Heart right ventricle (tissue), 16 donors: ENCODE measurements around the gene R3HDM2. TPM values are rescaled to one million over a fixed set of nuclear protein-coding genes. Genes with fewer than 3 reads are reported as not detected.

Experiments
- ATAC-seq, 8 donors: fragments of 200-7000 bp; cut with Tn5 transposase; one replicate each; pipeline ENCODE4 v1.9.1; 2020; ENCODE audit warnings: mild to moderate bottlenecking in 8 of 8, moderate library complexity in 8 of 8, moderate number of reproducible peaks in 1 of 8
- DNase-seq, 2 donors: peaks; one replicate each; pipeline ENCODE4 v3.0.0-alpha.2; 2020
- H3K27ac ChIP-seq, 10 donors: fragments of 200-600 bp; sonication (generic) in 2 of 10; one replicate each; pipeline versions ENCODE4 v1.5.0 to v1.8.0; 2020 to 2022; ENCODE audit warnings: mild to moderate bottlenecking in 3 of 10
- H3K27me3 ChIP-seq, 7 donors: fragments of 200-600 bp; one replicate each; pipeline ENCODE4 v1.8.0; 2021 to 2022; ENCODE audit warnings: mild to moderate bottlenecking in 2 of 7
- H3K36me3 ChIP-seq, 9 donors: fragments of 200-600 bp; sonication (generic) in 1 of 9; one replicate each; pipeline versions ENCODE4 v1.5.0 to v1.8.0; 2020 to 2022; ENCODE audit warnings: mild to moderate bottlenecking in 2 of 9
- H3K4me1 ChIP-seq, 9 donors: fragments of 200-600 bp; sonication (generic) in 1 of 9; one replicate each; pipeline versions ENCODE4 v1.5.0 to v1.8.0; 2020 to 2022; ENCODE audit warnings: mild to moderate bottlenecking in 4 of 9
- H3K4me3 ChIP-seq, 10 donors: fragments of 200-600 bp; sonication (generic) in 2 of 10; one replicate each; pipeline versions ENCODE4 v1.5.0 to v1.8.0; 2020 to 2022; ENCODE audit warnings: mild to moderate bottlenecking in 7 of 10, moderate library complexity in 2 of 10
- H3K9me3 ChIP-seq, 11 donors: fragments of 200-600 bp in 10 of 11; sonication (generic) in 2 of 11; one replicate each; pipeline versions ENCODE4 v1.5.0 to v1.8.0; 2013 to 2022; ENCODE audit warnings: mild to moderate bottlenecking in 2 of 11, control low read depth in 1 of 11, moderate library complexity in 1 of 11
- WGBS, 2 donors: extraction: QIAGEN DNeasy Blood & Tissue Kit; methylation state at CpG; one replicate each; pipeline ENCODE4 v1.1.7; 2013; ENCODE audit warnings: inconsistent platforms in 1 of 2; 5-methylcytosine and 5-hydroxymethylcytosine counted together
- intact Hi-C, 10 donors: fragments of 100-400 bp; cut with DNase I; formaldehyde crosslinking; loops; one replicate each; pipeline versions ENCODE4 v1.11.1 to v1.14.2; 2022
- polyA plus RNA-seq, 2 donors: library from polyadenylated mRNA; stranded (reverse); fragments of 200-250 nt; gene quantifications; one replicate each; pipeline ENCODE4 v1.2.3, GENCODE V29; 2013
- total RNA-seq, 10 donors: library from RNA; stranded (reverse); fragmentation: NEBNext Ultra II Directional in 3 of 10; extraction: Animal tissue kit (Norgen Biotek cat#: 25700) in 3 of 10; gene quantifications; one replicate each; pipeline versions ENCODE4 v1.2.1 to v1.2.4, GENCODE V29; 2021 to 2023
- TF ChIP-seq, protein P1 (sequence below), 9 donors: fragments of 200-600 bp; sonication (generic) in 2 of 9; IDR thresholded peaks; one replicate each; pipeline versions ENCODE4 v1.5.0 to v1.8.0; 2021 to 2022; ENCODE audit warnings: antibody characterized with exemption in 9 of 9, mild to moderate bottlenecking in 5 of 9, moderate library complexity in 1 of 9
- donor health status: Arrhythmogenic right ventricular cardiomyopathy.
- donor health status: ischemic (EF 13 %, LVEDD 7.1; RV severe dilation, severe dysfunction).
- donor health status: healthy with polysubstance abuse.
- donor health status: DM: no; HTN: yes; CAD: no.
- donor health status: DM: no; HTN: no; CAD: no.
- donor health status: ischemic (EF 25% LVEDD 6.9; RV normal size, moderate dysfunction).
- donor health status: ischemic (EF 25% LVEDD 5.7; RV mildly dilated, moderate dysfunction).
- donor health status: healthy.
- donor health status: DM: yes; HTN: yes; CAD: no.
- donor health status: Ischemic cardiomyopathy.
- donor health status: ischemic (EF 35%, LVEDD 5.7; RV mildly dilated, moderate dysfunction).
- donor health status: nonischemic (EF 11% LVEDD 7.7; RV severe dilation, severe dysfunction).
- donor health status: DM: yes; HTN: yes; CAD: no.
- donor health status: PGD.
- donor health status: ischemic (EF 29% LVEDD 5.4; RV normal size, mild dysfunction).
- donor health status: nonischemic (EF 23%, LVEDD 6.1; RV moderate dilation, normal function).

Gene R3HDM2
- total and polyA plus RNA-seq, 12 donors = 15.5 to 107 (median 73.9) TPM

DNA sequence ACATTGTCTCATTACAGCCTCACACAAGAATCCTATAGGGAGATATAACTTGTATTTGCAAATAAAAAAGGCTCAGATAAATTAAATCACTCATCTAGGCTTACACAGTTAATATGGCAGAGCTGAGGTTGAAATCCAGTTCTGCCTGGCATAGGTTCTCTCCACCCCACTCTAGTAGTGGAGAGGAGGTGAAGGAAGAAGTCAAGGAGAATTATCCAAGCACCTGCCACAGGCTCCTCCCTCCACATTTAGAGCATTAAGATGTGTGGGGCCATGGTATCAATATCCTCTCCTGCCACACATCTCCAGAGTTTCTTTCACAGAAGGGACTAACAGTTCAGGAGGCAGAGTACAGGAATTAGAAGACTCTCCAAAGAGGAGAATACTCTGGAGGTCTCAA, 157.3 kb downstream of the R3HDM2 start:
- intact Hi-C loops = no loop called here
- TF ChIP-seq, protein P1, sequence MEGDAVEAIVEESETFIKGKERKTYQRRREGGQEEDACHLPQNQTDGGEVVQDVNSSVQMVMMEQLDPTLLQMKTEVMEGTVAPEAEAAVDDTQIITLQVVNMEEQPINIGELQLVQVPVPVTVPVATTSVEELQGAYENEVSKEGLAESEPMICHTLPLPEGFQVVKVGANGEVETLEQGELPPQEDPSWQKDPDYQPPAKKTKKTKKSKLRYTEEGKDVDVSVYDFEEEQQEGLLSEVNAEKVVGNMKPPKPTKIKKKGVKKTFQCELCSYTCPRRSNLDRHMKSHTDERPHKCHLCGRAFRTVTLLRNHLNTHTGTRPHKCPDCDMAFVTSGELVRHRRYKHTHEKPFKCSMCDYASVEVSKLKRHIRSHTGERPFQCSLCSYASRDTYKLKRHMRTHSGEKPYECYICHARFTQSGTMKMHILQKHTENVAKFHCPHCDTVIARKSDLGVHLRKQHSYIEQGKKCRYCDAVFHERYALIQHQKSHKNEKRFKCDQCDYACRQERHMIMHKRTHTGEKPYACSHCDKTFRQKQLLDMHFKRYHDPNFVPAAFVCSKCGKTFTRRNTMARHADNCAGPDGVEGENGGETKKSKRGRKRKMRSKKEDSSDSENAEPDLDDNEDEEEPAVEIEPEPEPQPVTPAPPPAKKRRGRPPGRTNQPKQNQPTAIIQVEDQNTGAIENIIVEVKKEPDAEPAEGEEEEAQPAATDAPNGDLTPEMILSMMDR (IDR thresholded peaks at IDR 0.05) = no peak
- no peaks in the 10 kb centered on the region for H3K9me3 ChIP-seq
- no peak overlapping the region for H3K4me3 ChIP-seq
- H3K36me3 ChIP-seq = peaks cover 0 to 92% (median 25%) of the 10 kb centered on the region in 9 donors
- ATAC-seq = no peak
- peaks cover 3 to 40% (median 23%) of the 10 kb centered on the region in 9 donors for H3K4me1 ChIP-seq
- no peak for DNase-seq
- peak overlapping the region in 6 of 10 donors; percentile 40 to 78 (median 59) for H3K27ac ChIP-seq
- no peaks in the 10 kb centered on the region for H3K27me3 ChIP-seq

DNA sequence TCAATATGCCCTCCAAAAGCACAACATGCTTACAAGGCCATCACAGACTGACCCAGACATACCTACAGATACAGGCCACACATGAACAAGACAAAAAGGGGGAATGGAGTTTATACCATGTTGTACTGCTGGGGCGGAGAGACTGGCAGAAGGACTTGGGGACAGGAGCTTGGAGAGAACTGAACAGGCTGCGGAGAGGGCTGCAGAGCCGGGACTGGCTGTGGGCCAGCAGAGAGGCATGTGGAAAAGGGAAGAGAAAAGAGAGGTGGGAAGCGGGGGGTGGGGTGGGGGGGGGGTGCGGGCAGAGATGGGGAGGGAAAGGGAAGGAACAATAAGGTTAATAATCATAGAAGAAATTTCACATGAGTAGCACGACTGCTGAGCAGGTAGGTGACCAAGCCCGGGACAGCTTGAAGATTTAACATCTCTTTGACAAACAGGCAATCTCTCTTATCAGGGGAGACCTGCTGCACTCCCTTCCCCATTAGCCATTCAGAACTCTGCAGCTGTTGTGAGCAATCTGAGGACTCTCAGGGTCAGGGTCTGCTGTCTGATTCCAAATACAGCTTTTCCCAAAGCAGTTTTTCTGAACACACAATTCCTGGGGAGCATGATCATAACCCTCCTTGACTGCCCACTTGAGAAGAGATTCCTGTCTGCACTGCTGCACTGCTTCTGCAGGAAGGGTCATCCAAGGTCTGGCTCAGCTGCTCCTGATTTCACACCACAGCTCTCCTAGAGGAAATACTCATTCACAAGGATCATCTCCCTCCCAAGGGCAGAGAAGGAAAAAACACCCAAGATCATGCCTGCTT, 158.3 kb downstream of the R3HDM2 start:
- no peak overlapping the region for H3K4me3 ChIP-seq
- peaks cover 3 to 40% (median 23%) of the 10 kb centered on the region in 9 donors for H3K4me1 ChIP-seq
- H3K27me3 ChIP-seq = no peaks in the 10 kb centered on the region
- TF ChIP-seq, protein P1 (IDR thresholded peaks at IDR 0.05) = no peak
- peak overlapping the region in 6 of 10 donors; percentile 40 to 78 (median 59) for H3K27ac ChIP-seq
- H3K9me3 ChIP-seq = no peaks in the 10 kb centered on the region
- intact Hi-C loops = no loop called here
- H3K36me3 ChIP-seq = peaks cover 0 to 92% (median 25%) of the 10 kb centered on the region in 9 donors
- ATAC-seq (peak; percentile 52 to 90 (median 78)), DNase-seq (peak; percentile 25 to 27)
- WGBS, 2 donors = 21 to 30% methylated on average over 7 of the region's 7 CpGs

DNA sequence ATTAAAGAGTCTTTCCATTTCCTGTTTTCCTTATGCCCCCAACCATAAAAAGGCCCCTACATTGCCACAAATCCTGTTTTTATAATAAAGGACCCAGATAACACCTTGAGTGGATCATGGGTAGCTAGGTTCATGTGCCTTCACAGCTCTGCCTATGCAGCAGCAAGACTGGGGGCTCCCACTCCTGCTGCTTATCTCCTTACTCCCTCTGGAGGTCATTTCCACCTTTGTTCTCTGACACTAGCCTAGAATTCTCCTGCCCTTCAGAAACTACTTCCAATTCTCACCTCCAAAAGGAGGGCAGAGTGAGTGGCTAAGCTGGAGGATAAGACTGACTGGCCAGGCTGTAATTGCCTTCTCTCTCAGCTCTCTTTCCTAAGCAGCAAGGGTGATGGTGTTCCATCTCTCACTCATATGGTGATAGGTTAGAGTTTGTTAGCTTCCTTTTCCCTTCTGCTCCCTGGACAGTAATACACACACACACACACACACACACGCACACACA, 159.8 kb downstream of the R3HDM2 start:
- no peaks in the 10 kb centered on the region for H3K27me3 ChIP-seq
- TF ChIP-seq, protein P1 (IDR thresholded peaks at IDR 0.05) = peak in 1 of 9 donors; percentile 5
- no peak overlapping the region for H3K4me3 ChIP-seq
- H3K27ac ChIP-seq = peak overlapping the region in 3 of 10 donors; percentile 21 to 78 (median 23)
- no peaks in the 10 kb centered on the region for H3K9me3 ChIP-seq
- DNase-seq (no peak), ATAC-seq (no peak)
- intact Hi-C loops = no loop called here
- peaks cover 3 to 37% (median 23%) of the 10 kb centered on the region in 9 donors for H3K4me1 ChIP-seq
- peaks cover 0 to 93% (median 33%) of the 10 kb centered on the region in 9 donors for H3K36me3 ChIP-seq
- WGBS, 2 donors = 55 to 75% methylated on average over 1 of the region's 1 CpG

DNA sequence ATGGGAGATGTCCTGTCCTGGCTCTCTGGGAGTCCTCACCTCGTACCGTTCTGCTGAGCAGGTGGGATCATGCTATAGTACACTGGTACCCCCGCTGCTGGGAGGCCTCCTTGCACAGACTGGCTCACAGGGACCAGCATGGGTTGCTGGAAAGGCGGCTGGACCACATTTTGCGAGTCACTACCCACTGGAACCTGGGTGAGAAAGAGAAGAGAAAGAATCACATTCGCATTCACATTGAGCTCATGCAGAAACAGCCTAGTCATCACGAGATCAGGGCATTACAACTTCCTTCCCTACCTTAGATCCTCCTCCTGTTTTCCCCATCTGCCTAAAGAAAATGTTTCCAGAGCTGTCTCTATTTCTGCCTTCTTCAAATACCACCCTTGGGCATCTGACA, 162.6 kb downstream of the R3HDM2 start:
- H3K4me1 ChIP-seq = peaks cover 3 to 52% (median 24%) of the 10 kb centered on the region in 9 donors
- DNase-seq = no peak
- H3K27ac ChIP-seq = no peak overlapping the region
- TF ChIP-seq, protein P1 (IDR thresholded peaks at IDR 0.05) = no peak
- intact Hi-C loops = no loop called here
- H3K27me3 ChIP-seq = no peaks in the 10 kb centered on the region
- 86 to 96% methylated on average over 7 of the region's 7 CpGs for WGBS, 2 donors
- peaks cover 0 to 86% (median 33%) of the 10 kb centered on the region in 9 donors for H3K36me3 ChIP-seq
- H3K4me3 ChIP-seq = no peak overlapping the region
- no peaks in the 10 kb centered on the region for H3K9me3 ChIP-seq
- ATAC-seq = no peak
